ENCODE measurements around the gene EIF3I. TPM values are rescaled to one million over a fixed set of nuclear protein-coding genes. Genes with fewer than 3 reads are reported as not detected.
A peak's percentile ranks its signal among the peaks of the same experiment; 100 is the strongest.

Gene EIF3I
- total and polyA plus RNA-seq, 10 of the 15 experiments (the other 5 are each of a cell fraction or from before 2014, with no cell fraction given), result 208 to 606 (median 352) TPM

DNA sequence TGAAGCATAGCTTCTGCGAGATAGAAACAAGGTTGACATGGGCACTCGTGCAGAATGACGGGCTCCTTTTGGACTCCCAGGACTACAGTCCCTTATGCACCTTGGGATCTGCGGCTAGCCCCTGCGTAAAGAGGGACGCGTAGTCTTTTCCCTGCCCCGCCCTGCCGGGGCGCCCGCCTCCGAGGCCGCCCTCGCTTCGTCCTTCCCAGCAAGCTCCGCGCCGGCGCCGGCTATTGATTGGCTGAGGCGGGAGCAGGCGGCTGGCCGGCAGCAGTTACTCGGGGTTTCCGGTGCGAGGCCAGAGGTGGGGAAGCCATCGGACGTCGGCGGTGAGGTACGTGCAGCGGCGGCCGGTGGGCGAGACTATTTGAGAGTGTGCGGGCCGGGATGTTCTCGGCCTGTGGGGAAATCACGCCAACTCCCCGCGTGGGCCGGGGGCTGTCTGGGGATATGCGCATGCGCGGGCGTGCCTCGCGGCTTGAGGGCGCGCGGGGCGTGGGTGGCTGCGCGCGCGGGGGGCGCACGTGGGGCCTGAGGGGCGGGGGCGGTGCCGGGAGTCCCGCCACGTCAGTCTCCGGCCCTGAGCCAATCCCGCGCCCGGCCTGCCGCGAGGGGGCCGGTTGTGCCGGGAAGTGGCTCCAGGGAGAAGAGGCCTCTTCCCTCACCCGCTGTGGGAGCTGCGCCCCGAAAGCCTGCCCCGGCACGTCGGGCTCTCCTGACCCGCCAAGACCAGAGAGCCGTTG is 42.6 kb upstream of the EIF3I start, which contains the start of gene TXLNA (continued):
- TF ChIP-seq PRDM15 (CRISPR knock-in tag; IDR thresholded peaks at IDR 0.05) (no peak), BMI1 (IDR thresholded peaks at IDR 0.05; ENCODE audit: borderline replicate concordance) (no peak), RELB (IDR thresholded peaks at IDR 0.05; ENCODE audit: low read depth) (no peak; the same call in 1 of the 2 replicates), MTA3 (IDR thresholded peaks at IDR 0.05; ENCODE audit: borderline replicate concordance, low read length) (no peak), TAF1 (IDR thresholded peaks at IDR 0.05; ENCODE audit: borderline replicate concordance, low read depth, low read length) (peak; percentile 79; the same call in 1 of the 2 replicates), JUNB (IDR thresholded peaks at IDR 0.05) (no peak), SPI1 (IDR thresholded peaks at IDR 0.05; ENCODE audit: borderline replicate concordance, insufficient read depth, low read depth, low read length) (no peak), ATF2 (IDR thresholded peaks at IDR 0.05; ENCODE audit: low read length) (no peak), MTA2 (IDR thresholded peaks at IDR 0.05; ENCODE audit: low read depth) (no peak), YY1 (IDR thresholded peaks at IDR 0.05; ENCODE audit: low read depth, low read length) (peak; percentile 70; the same call in 1 of the 2 replicates), ZNF207 (IDR thresholded peaks at IDR 0.05; ENCODE audit: borderline replicate concordance) (peak; percentile 35; the same call in 1 of the 2 replicates), MAX (IDR thresholded peaks at IDR 0.05; ENCODE audit: low read depth, low read length) (no peak; the same call in none of the 2 replicates), ZBED1 (IDR thresholded peaks at IDR 0.05; ENCODE audit: borderline replicate concordance) (no peak), TCF12 (IDR thresholded peaks at IDR 0.05; ENCODE audit: low read depth, low read length) (peak; percentile 12; the same call in 1 of the 2 replicates), SMC3 (IDR thresholded peaks at IDR 0.05; ENCODE audit: borderline replicate concordance, low read length) (0 out of 2 replicates have a peak, but pooled peaks have one; percentile 2), HDAC2 (IDR thresholded peaks at IDR 0.05) (no peak)
- TF ChIP-seq, protein P1, sequence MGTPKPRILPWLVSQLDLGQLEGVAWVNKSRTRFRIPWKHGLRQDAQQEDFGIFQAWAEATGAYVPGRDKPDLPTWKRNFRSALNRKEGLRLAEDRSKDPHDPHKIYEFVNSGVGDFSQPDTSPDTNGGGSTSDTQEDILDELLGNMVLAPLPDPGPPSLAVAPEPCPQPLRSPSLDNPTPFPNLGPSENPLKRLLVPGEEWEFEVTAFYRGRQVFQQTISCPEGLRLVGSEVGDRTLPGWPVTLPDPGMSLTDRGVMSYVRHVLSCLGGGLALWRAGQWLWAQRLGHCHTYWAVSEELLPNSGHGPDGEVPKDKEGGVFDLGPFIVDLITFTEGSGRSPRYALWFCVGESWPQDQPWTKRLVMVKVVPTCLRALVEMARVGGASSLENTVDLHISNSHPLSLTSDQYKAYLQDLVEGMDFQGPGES (IDR thresholded peaks at IDR 0.05), result 0 out of 2 replicates have a peak, but pooled peaks have one; percentile 37
- TF ChIP-seq, protein P2, sequence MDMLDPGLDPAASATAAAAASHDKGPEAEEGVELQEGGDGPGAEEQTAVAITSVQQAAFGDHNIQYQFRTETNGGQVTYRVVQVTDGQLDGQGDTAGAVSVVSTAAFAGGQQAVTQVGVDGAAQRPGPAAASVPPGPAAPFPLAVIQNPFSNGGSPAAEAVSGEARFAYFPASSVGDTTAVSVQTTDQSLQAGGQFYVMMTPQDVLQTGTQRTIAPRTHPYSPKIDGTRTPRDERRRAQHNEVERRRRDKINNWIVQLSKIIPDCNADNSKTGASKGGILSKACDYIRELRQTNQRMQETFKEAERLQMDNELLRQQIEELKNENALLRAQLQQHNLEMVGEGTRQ (IDR thresholded peaks at IDR 0.05; ENCODE audit: borderline replicate concordance, low read depth, low read length), result no peak; the same call in none of the 2 replicates

Measured in GM12878 (cell line).